CD4-positive, alpha-beta T cell (primary cell): ENCODE measurements around the gene ANXA9. TPM values are rescaled to one million over a fixed set of nuclear protein-coding genes. Genes with fewer than 3 reads are reported as not detected.

ENCODE experiments used
- ATAC-seq: fragments of 200-7000 bp; cut with Tn5 transposase; one replicate; pipeline ENCODE4 v1.10.0; 2022; ENCODE audit warnings: mild to moderate bottlenecking; ENCODE audit not compliant: poor library complexity
- CTCF ChIA-PET: fragments of 350-600 bp; sonication (Branson Sonifier 250); formaldehyde crosslinking; loops from one replicate; lab custom pipeline; 2021; ENCODE audit warnings: antibody characterized with exemption, inconsistent platforms; lab: Charles Lee
- POLR2A ChIA-PET: fragments of 350-600 bp; sonication (Branson Sonifier 250); formaldehyde crosslinking; loops from one replicate; lab custom pipeline; 2021; ENCODE audit warnings: antibody characterized with exemption, inconsistent platforms; lab: Charles Lee
- DNase-seq, 14 experiments: peaks; one replicate each; pipeline ENCODE4 v3.0.0-alpha.2; 2013 to 2020; ENCODE audit warnings: mixed read lengths in 2 of 14
- H3K27ac ChIP-seq, 2 donors: one replicate each; pipeline versions ENCODE4 v1.5.1 to v1.7.0; 2013; ENCODE audit warnings: low read length in 2 of 2, low read depth in 1 of 2, mild to moderate bottlenecking in 1 of 2
- H3K27me3 ChIP-seq, 2 experiments: 1 replicate in 1 of 2; 2 replicates in 1 of 2; pipeline versions ENCODE4 v1.6.1 to v1.7.0; 2013; ENCODE audit warnings: low read length in 2 of 2, control low read depth in 1 of 2, mild to moderate bottlenecking in 1 of 2, moderate library complexity in 1 of 2; ENCODE audit not compliant: insufficient read depth in 2 of 2, control insufficient read depth in 1 of 2
- H3K36me3 ChIP-seq: one replicate; pipeline ENCODE4 v1.6.1; 2013; ENCODE audit warnings: low read length, control low read depth; ENCODE audit not compliant: insufficient read depth
- H3K4me1 ChIP-seq: one replicate; pipeline ENCODE4 v1.6.1; 2013; ENCODE audit warnings: low read length, control low read depth; ENCODE audit not compliant: insufficient read depth
- H3K4me3 ChIP-seq: one replicate; pipeline ENCODE4 v1.5.1; 2013; ENCODE audit warnings: mild to moderate bottlenecking, low read length, moderate library complexity
- H3K9me3 ChIP-seq, 2 experiments: 1 replicate in 1 of 2; 2 replicates in 1 of 2; pipeline versions ENCODE4 v1.6.1 to v1.7.0; 2013; ENCODE audit warnings: low read length in 2 of 2, mild to moderate bottlenecking in 2 of 2, control low read depth in 1 of 2, moderate library complexity in 1 of 2; ENCODE audit not compliant: control insufficient read depth in 1 of 2, insufficient read depth in 1 of 2
- H3K27ac Mint-ChIP-seq: one replicate; pipeline ENCODE4 v1.8.0; 2020; ENCODE audit warnings: mixed read lengths
- H3K27me3 Mint-ChIP-seq: one replicate; pipeline ENCODE4 v1.8.0; 2021; ENCODE audit warnings: mixed read lengths
- H3K36me3 Mint-ChIP-seq: one replicate; pipeline ENCODE4 v1.8.0; 2021; ENCODE audit warnings: low read depth, mixed read lengths
- H3K4me1 Mint-ChIP-seq: one replicate; pipeline ENCODE4 v1.8.0; 2021; ENCODE audit warnings: low read depth, mixed read lengths
- H3K4me3 Mint-ChIP-seq: one replicate; pipeline ENCODE4 v1.8.0; 2020; ENCODE audit warnings: mild to moderate bottlenecking, mixed read lengths
- H3K9me3 Mint-ChIP-seq: one replicate; pipeline ENCODE4 v1.8.0; 2020; ENCODE audit warnings: mixed read lengths
- intact Hi-C, 2 experiments: fragments of 100-400 bp; cut with DNase I in 1 of 2; cut with micrococcal nuclease in 1 of 2; formaldehyde crosslinking; loops; one replicate each; pipeline versions ENCODE4 v1.15.1 to v1.9.0; 2023 to 2025; cut with DNase I, micrococcal nuclease
- total RNA-seq, 174 experiments: library from RNA in 2 of 174; stranded (reverse) in 2 of 174; gene quantifications; one replicate each; pipeline ENCODE4 v1.2.3 and lab custom pipeline; 2021 to 2026
- TF ChIP-seq, protein P1 (sequence below): fragments of 200-600 bp; IDR thresholded peaks from one replicate; pipeline ENCODE4 v1.8.0; 2022; ENCODE audit warnings: antibody characterized with exemption, mild to moderate bottlenecking

Gene ANXA9
- total RNA-seq, 2 experiments from 2014 or later, result not detected

DNA sequence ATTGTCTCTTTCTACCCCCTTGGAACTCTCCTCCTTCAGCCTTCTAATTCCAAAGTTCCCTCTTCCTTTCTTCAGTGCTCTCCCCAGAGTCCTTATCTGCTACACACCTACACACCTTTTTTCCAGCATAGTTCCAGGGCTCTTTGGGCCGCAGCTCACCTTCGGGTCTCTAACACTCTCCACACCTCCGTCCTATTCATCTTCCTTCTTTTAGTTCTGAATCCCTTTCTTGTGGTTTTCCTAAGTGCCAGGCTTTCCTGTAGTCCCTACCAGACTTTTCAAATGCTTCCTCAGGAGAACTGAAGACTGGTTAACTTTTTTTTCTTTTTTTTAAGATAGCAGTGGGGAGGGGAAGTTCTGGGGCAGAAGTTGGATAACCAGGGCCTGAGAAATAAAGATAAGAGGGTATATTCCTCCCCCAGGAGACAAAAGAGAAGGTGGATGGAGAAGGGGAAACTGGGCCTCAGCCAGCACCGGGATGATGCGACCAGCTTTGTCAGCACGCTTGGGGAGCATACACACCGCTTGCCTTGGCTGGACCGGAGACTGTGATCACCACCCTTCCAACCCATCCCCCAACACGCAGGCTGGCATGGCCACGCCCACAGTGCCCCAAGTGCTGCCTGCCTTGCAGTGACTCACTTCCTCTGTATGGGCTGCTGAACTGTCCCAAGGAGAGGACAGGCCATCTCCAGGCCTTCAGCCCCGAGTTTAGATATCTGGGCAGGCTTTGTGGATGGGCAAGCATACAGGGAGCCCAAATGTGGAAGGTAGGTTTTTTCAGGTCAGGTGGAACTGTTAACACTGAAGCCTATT is 5.0 kb upstream of the ANXA9 start:
- H3K4me1 Mint-ChIP-seq, result peaks cover 57% of the 10 kb centered on the region

DNA sequence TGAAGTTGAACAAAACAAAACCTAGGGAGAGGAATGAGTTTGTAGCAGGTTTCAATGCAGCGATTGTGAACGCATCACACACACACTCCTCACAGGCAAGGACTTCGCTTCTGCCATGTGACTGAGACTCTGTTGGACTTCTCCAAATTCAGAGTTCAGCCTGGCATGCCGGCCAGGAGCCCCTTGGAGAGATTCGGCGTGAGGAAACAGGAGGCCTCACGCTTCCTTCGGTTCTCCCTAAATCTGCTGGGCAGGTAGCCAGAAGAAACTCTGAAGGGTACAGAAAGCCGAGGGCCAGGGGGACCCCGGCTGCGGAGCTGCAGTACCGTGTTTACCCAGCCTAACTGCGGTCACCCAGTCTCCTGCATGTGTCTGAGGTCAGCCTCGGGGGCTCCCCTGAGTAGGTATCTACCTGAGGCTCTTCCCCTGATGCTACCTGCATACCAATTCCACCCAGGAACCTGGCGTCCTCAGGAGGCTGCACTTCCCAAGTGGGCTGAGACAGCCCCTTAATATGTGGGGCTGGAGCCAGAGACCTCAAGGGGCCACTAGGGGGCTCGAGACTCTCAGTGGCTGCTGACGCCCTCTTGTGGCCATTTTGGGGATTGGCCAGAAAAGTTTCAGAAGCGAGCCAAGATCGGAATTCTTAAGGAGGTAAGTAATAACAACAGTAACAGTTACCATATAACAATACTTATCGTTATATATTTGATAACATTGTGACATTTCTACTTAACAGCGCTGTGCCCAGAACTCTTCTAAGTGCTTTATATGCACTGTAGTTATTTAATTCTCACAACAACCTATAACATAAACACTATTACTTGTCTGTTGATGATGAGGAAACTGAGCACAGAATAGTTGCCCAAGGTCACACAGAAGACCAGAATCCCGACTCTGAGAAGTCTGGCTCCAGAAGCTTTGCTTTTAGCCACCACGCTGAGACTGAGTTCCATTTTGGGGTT is 2.7 kb upstream of the ANXA9 start:
- no peaks in the 10 kb centered on the region for H3K27me3 Mint-ChIP-seq

More for the DNA sequence above, 5.0 kb upstream of the ANXA9 start:
- H3K4me1 ChIP-seq, result peaks cover 64% of the 10 kb centered on the region
- peak overlapping the region in 1 of 2 donors; percentile 55 for H3K27ac ChIP-seq
- DNase-seq (peak; percentile 41 to 89 (median 70)), ATAC-seq (peak; percentile 18)
- H3K27me3 ChIP-seq, result no peaks in the 10 kb centered on the region
- ChIA-PET CTCF (interaction anchor here (0.5 kb wide), 1 partner anchor 389 kb away, joined by 3 read pairs; no protein-coding TSS in a partner anchor), POLR2A (interaction anchor here (0.7 to 1.5 kb wide), 3 partner anchors 14 to 416 kb away, joined by 3 read pairs; partner anchors contain the start of gene MINDY1)
- intact Hi-C loops, result loop anchor here (10.0 kb wide), 2 partner anchors 512 to 722 kb away; partner anchors contain the start of gene CA14 (in 1 of the 2)
- no peaks in the 10 kb centered on the region for H3K9me3 Mint-ChIP-seq
- H3K27ac Mint-ChIP-seq, result peak overlapping the region; percentile 83
- H3K27me3 Mint-ChIP-seq, result no peaks in the 10 kb centered on the region
- peaks cover 9% of the 10 kb centered on the region for H3K36me3 Mint-ChIP-seq
- H3K4me3 ChIP-seq, result peak overlapping the region; percentile 14
- no peaks in the 10 kb centered on the region for H3K36me3 ChIP-seq
- no peaks in the 10 kb centered on the region for H3K9me3 ChIP-seq
- peak overlapping the region; percentile 91 for H3K4me3 Mint-ChIP-seq
- TF ChIP-seq, protein P1, sequence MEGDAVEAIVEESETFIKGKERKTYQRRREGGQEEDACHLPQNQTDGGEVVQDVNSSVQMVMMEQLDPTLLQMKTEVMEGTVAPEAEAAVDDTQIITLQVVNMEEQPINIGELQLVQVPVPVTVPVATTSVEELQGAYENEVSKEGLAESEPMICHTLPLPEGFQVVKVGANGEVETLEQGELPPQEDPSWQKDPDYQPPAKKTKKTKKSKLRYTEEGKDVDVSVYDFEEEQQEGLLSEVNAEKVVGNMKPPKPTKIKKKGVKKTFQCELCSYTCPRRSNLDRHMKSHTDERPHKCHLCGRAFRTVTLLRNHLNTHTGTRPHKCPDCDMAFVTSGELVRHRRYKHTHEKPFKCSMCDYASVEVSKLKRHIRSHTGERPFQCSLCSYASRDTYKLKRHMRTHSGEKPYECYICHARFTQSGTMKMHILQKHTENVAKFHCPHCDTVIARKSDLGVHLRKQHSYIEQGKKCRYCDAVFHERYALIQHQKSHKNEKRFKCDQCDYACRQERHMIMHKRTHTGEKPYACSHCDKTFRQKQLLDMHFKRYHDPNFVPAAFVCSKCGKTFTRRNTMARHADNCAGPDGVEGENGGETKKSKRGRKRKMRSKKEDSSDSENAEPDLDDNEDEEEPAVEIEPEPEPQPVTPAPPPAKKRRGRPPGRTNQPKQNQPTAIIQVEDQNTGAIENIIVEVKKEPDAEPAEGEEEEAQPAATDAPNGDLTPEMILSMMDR, result no peak

More for the DNA sequence above, 2.7 kb upstream of the ANXA9 start:
- no peaks in the 10 kb centered on the region for H3K36me3 Mint-ChIP-seq
- H3K27me3 ChIP-seq, result no peaks in the 10 kb centered on the region
- peaks cover 40% of the 10 kb centered on the region for H3K4me1 Mint-ChIP-seq
- intact Hi-C loops, result loop anchor here (1.0 to 10.0 kb wide), 5 partner anchors 21 to 725 kb away; partner anchors contain the start of genes TNFAIP8L2 (in 2 of the 2), CA14 (in 1 of the 2) and PRUNE1 (in 1 of the 2)
- no peaks in the 10 kb centered on the region for H3K36me3 ChIP-seq
- H3K4me1 ChIP-seq, result peaks cover 45% of the 10 kb centered on the region
- peak overlapping the region; percentile 59 for H3K27ac Mint-ChIP-seq
- peak overlapping the region; percentile 41 for H3K4me3 ChIP-seq
- no peaks in the 10 kb centered on the region for H3K9me3 ChIP-seq
- no peak overlapping the region for H3K27ac ChIP-seq
- H3K9me3 Mint-ChIP-seq, result no peaks in the 10 kb centered on the region
- ATAC-seq (peak; percentile 55), DNase-seq (peak; percentile 81 to 94 (median 88))
- H3K4me3 Mint-ChIP-seq, result peak overlapping the region; percentile 75
- TF ChIP-seq, protein P1, result peak; percentile 100
- ChIA-PET CTCF (interaction anchor here (0.6 to 2.2 kb wide), 9 partner anchors 9 to 214 kb away, joined by 3 to 15 read pairs (median 4); partner anchors contain the start of genes CTSS and MINDY1), POLR2A (interaction anchor here (1.2 kb wide), 2 partner anchors 10 to 17 kb away, joined by 3 read pairs; no protein-coding TSS in a partner anchor)
